Smooth muscle cell of trachea (primary cell): ENCODE measurements around the gene CSF1R. TPM values are rescaled to one million over a fixed set of nuclear protein-coding genes. Genes with fewer than 3 reads are reported as not detected.

Source experiments
- total RNA-seq: library from RNA; depleted of rRNA; stranded (reverse); fragments of >200 nt; gene quantifications from 2 replicates; pipeline ENCODE4 v1.2.1, GENCODE V29; 2014

Gene CSF1R
- under 0.01 and 0.17 TPM in 2 replicates for total RNA-seq

DNA sequence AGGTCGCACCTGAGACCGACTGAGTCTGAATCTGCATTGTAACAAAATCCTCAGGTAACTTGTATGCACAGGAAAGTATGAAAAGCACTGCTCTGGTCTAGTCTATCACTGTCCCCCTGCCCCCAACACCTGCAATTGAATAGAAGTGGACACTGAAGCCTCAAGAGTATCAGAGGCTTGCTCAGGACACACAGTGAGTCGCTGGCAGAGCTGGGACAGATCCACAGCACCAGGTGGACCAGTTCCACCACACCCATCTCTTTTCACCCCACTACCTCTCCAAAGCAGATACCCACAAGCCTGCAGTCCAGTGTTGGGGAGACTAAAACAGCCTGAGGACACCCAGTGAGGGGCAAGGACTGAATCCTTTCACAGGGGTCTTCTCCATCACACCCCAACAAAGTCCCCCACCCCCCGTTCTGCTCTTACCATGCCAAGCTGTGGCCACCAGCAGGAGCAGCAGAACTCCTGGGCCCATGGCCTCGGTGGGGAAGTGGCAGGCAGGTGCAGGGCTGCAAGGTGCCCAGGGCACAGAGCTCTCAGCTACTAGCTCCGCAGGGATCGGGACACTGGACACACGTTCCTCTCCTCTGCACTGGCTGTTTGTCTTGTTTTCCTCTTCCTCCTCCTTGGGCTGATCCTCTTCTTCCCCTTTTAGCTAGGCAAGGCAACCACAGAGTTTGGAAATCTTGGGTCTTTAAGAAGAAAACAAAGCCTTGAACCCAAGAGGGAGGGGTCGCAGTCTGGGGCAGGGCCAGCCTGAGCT is at the start of gene CSF1R:
CSF1R (minus strand) TSS at position 605 of the 766 bp plus-strand sequence; CDS start at position 478, 127 bp downstream.

Other genes starting within 250 kb of the CSF1R start
- not detected in 2 replicates for gene PDE6A, start 141.8 kb downstream of the CSF1R start, total RNA-seq
- gene SLC26A2, start 125.8 kb downstream of the CSF1R start, total RNA-seq: 12.4 and 12.6 TPM in 2 replicates
- 8.7 and 12.9 TPM in 2 replicates for gene TIGD6, start 85.9 kb downstream of the CSF1R start, total RNA-seq
- 42.2 and 42.9 TPM in 2 replicates for gene HMGXB3, start 85.8 kb downstream of the CSF1R start, total RNA-seq
- gene PDGFRB, start 69.3 kb upstream of the CSF1R start, total RNA-seq: 126 and 239 TPM in 2 replicates
- 0.15 and 0.17 TPM in 2 replicates for gene CDX1, start 80.2 kb upstream of the CSF1R start, total RNA-seq
- not detected in 2 replicates for gene SLC6A7, start 103.5 kb upstream of the CSF1R start, total RNA-seq
- 1.5 and 3.8 TPM in 2 replicates for gene CAMK2A, start 203.2 kb upstream of the CSF1R start, total RNA-seq
- 12.1 and 18.9 TPM in 2 replicates for gene ARSI, start 216.4 kb upstream of the CSF1R start, total RNA-seq